ENCODE measurements around the gene DENND2D.

DENND2D gene

DNA sequence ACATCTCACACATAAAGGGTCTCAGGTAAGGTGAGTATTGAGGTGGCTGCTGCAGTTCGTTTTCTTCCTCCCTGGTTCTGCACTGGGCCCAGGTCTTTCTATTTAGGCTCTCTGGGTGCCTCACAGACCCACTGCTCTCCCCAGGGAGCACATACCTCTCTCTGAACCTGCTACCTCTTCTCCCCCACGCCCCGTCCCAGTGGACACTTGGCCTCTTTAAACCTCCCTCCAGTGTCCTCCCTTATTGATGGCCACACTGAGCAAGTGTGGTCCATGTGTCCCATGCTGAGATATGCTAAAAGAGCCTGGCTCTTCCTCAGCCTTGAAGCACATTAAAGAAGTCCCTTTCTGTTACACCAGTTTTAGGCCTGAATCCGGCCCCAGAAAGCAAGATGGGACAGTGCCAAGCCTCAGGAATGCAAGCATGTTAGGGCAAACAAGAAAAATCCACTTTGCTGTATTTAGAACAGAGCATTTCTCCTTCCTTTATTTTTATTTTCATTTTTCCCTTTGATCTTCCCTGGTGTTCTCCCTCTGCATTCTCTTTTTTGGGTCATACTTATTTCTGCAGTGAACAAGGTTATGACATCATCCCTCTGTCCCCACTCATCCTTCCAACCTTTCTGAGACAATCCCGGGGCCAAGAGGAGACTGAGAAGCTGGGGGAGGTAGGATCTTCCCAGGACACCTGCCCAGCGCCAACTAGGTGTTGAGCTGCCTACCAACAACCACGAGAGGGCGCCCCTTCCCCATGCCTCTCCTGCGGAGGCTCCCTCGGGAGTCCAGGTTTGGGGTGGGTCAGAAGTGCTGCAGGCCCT, 22.1 kb upstream of the DENND2D start:
- H3K4me3 ChIP-seq (ENCODE audit: control insufficient read depth, low read depth, low read length) = no peak overlapping the region
- TF ChIP-seq, protein P1, sequence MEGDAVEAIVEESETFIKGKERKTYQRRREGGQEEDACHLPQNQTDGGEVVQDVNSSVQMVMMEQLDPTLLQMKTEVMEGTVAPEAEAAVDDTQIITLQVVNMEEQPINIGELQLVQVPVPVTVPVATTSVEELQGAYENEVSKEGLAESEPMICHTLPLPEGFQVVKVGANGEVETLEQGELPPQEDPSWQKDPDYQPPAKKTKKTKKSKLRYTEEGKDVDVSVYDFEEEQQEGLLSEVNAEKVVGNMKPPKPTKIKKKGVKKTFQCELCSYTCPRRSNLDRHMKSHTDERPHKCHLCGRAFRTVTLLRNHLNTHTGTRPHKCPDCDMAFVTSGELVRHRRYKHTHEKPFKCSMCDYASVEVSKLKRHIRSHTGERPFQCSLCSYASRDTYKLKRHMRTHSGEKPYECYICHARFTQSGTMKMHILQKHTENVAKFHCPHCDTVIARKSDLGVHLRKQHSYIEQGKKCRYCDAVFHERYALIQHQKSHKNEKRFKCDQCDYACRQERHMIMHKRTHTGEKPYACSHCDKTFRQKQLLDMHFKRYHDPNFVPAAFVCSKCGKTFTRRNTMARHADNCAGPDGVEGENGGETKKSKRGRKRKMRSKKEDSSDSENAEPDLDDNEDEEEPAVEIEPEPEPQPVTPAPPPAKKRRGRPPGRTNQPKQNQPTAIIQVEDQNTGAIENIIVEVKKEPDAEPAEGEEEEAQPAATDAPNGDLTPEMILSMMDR (conservative IDR thresholded peaks at IDR 0.05; ENCODE audit: control insufficient read depth, insufficient read depth, low read depth, low read length) = peak; percentile 98
- DNase-seq (ENCODE audit: low read depth) = peak; percentile 65

DNA sequence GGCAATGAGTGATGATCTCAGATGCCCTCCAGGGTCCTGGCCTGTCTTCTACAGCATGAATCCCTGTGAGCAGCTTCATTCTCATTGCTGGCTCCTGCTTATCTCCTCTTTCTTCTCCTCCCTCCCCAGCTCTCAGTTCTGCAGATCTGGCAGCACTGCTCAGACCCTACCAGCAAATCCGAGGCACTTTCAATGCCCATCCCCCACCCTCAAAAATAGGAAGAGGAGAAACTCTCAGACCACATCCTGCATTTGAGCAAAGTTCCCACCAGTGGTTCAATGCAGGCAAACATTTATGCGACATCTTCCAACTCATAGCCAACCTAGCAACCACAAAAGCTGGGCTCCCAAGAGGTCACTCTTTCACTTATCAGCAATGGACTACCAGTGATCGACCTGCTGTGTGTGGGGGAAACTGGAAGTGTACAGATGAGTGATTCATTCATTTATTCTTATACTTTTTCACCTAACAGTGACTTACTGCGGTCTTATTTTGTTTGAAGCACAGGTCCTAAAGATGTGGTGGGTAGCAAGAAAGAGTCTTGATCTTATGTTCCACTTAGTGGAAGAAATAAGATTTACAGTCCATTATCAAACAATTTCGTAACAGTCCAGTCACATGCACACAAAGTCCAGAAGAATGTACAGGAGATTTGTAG, 21.3 kb upstream of the DENND2D start:
- DNase-seq (ENCODE audit: low read depth) = no peak
- no peak overlapping the region for H3K4me3 ChIP-seq (ENCODE audit: control insufficient read depth, low read depth, low read length)
- TF ChIP-seq, protein P1 (conservative IDR thresholded peaks at IDR 0.05; ENCODE audit: control insufficient read depth, insufficient read depth, low read depth, low read length) = no peak

DNA sequence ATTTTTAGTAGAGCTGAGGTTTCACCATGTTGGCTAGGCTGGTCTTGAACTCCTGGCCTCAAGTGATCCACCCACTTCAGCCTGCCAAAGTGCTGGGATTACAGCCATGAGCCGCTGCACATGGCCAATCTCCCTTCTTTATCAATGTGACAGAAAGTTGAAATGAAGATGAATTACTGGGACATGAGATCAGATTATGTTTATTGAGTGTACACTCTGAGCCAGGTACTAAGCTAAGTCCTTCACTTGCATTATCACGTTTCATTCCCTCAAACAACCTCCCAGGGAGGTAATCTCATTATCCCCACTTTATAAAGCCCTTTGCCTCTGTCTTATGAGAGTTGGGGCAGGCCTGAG, 20.8 kb upstream of the DENND2D start:
- no peak for DNase-seq (ENCODE audit: low read depth)
- H3K4me3 ChIP-seq (ENCODE audit: control insufficient read depth, low read depth, low read length) = no peak overlapping the region
- TF ChIP-seq, protein P1 (conservative IDR thresholded peaks at IDR 0.05; ENCODE audit: control insufficient read depth, insufficient read depth, low read depth, low read length) = no peak

DNA sequence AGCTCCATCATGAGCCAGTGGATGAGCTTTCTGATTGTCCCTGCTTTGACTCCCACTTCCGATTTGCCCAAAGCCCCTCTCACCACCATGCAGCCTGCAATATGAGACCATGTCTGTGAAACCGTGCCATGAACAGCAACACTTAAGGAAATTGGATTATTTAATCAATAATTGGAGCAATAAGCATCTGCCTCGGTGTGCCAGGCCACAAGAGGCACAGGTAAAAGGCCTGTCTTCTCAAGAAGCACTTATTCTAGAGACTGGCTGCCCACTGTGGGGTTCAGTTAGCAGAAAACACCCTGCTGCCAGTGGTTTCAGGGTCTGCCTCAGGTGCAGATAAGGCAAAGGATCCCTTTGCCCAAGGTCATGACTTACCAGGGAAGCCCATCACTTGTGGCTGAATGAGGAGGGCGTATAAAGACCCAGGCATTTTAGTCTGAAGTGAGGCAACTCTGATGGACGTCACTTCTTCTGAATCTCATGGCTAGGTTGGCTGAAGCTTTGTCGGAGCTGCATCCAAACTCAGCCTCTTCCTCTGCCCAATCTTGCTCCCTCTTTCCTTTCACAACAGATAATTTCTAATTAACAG, 19.9 kb upstream of the DENND2D start:
- TF ChIP-seq, protein P1 (conservative IDR thresholded peaks at IDR 0.05; ENCODE audit: control insufficient read depth, insufficient read depth, low read depth, low read length) = no peak
- H3K4me3 ChIP-seq (ENCODE audit: control insufficient read depth, low read depth, low read length) = no peak overlapping the region
- DNase-seq (ENCODE audit: low read depth) = no peak

DNA sequence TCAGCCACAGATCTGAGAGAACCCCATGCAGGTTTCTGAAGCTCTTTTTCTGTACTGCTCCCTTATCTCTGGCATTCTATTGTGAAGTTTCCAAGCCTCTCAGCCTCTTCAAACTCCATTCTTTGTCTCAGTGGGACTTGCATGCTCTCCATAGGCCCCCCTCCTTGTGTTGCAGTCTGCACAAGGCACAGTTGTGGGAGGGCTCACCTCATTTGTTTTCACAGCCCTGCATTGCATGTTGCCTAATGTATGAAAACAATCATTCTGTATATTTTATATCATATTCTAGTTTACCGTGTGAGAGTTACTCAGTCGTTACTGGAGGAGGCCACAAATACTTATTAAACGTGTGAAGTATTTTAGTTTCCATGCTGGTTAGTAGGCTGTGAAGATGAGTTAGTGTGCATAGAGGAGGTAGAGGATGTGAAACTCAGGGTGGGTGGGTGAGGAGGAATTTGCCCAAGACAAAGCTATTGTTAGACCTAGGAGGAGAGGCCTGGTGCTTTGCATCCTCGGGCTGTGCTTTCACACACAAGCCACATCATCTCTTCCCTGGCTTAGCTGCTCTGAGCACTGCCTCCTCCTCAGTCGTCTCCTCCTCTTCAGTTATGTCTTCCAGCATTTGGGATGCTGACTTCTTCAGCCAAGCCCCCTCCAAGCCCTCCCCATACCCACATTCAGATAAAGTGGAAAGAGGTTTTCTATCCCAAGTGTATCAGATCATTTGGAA, 19.3 kb upstream of the DENND2D start:
- TF ChIP-seq, protein P1 (conservative IDR thresholded peaks at IDR 0.05; ENCODE audit: control insufficient read depth, insufficient read depth, low read depth, low read length) = no peak
- no peak for DNase-seq (ENCODE audit: low read depth)
- H3K4me3 ChIP-seq (ENCODE audit: control insufficient read depth, low read depth, low read length) = no peak overlapping the region

DNA sequence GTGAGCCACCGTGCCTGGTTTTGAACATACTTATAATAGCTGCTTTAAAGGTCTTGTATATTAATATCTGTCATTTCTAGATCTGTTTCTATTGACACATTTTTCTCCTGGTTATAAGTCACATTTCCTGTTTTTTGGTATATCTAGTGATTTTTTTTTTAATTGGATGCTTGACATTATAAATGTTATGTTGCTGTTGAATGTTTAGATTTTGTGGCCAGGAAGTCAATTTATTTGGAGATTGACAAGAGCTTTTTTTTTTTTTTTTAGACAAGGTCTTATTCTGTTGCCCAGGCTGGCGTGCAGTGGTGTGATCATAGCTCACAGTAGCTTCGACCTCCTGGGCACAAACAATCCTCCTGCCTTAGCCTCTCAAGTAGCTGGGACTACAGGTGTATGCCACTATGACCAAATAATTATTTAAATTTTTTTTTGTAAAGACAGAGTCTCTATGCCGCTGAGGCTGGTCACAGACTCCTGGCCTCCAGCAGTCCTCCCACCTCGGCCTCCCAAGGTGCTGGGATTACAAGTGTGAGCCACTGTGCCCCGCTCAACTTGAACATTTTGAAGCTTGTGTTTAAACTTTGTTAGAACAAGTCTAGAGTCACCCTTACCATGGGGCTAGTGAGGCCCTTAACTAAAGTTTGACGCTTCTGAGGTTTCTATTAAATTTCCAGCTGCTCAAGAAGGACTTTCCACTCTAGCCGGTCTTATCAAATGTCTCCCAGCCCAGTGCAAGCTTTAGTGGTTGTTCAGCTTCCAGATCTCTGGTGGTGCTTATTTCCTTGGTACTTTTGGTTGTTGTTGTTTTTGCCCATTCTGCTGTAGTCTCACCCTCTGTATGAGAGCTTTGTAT, 18.5 kb upstream of the DENND2D start:
- TF ChIP-seq, protein P1 (conservative IDR thresholded peaks at IDR 0.05; ENCODE audit: control insufficient read depth, insufficient read depth, low read depth, low read length) = no peak

More for the DNA sequence above, 18.5 kb upstream of the DENND2D start:
- H3K4me3 ChIP-seq (ENCODE audit: control insufficient read depth, low read depth, low read length) = no peak overlapping the region
- no peak for DNase-seq (ENCODE audit: low read depth)

All from fibroblast of mammary gland (primary cell).